Breast epithelium (tissue), 4 donors: ENCODE measurements around the gene LRRC4. TPM values are rescaled to one million over a fixed set of nuclear protein-coding genes. Genes with fewer than 3 reads are reported as not detected.

Experiments used
- DNase-seq, 2 donors: peaks; one replicate each; pipeline ENCODE4 v3.0.0-alpha.2; 2019; ENCODE audit warnings: low spot score in 2 of 2
- H3K27ac ChIP-seq, 2 donors: fragments of 200-600 bp; sonication (generic) in 1 of 2; one replicate each; pipeline ENCODE4 v1.5.1; 2016 to 2019; ENCODE audit warnings: mild to moderate bottlenecking in 1 of 2
- H3K27me3 ChIP-seq, 2 donors: fragments of 200-600 bp; sonication (generic) in 1 of 2; one replicate each; pipeline versions ENCODE4 v1.5.1 to v1.6.0; 2017 to 2019; ENCODE audit warnings: control low read depth in 1 of 2, mild to moderate bottlenecking in 1 of 2
- H3K36me3 ChIP-seq: fragments of 200-600 bp; one replicate; pipeline ENCODE4 v1.5.1; 2019
- H3K4me1 ChIP-seq, 2 donors: fragments of 200-600 bp; sonication (generic); one replicate each; pipeline ENCODE4 v1.5.1; 2016 to 2019; ENCODE audit warnings: control low read depth in 1 of 2
- H3K4me3 ChIP-seq, 3 donors: fragments of 200-600 bp; sonication (generic); 1 replicate in 2 of 3; 2 replicates in 1 of 3; pipeline ENCODE4 v1.5.1; 2016 to 2019; ENCODE audit warnings: mild to moderate bottlenecking in 3 of 3, moderate library complexity in 2 of 3
- H3K9me3 ChIP-seq, 2 donors: fragments of 200-600 bp; sonication (generic) in 1 of 2; one replicate each; pipeline ENCODE4 v1.5.1; 2016 to 2019; ENCODE audit warnings: control low read depth in 1 of 2
- POLR2A ChIP-seq: fragments of 450-650 bp; IDR thresholded peaks from one replicate; pipeline ENCODE4 v1.6.1; 2016; ENCODE audit warnings: antibody characterized with exemption, mild to moderate bottlenecking, moderate library complexity
- POLR2AphosphoS5 ChIP-seq, 3 donors: sonication (generic); formaldehyde crosslinking; IDR thresholded peaks; one replicate each; pipeline ENCODE4 v1.6.1; 2017; ENCODE audit warnings: antibody characterized with exemption in 3 of 3
- intact Hi-C: fragments of 100-400 bp; cut with DNase I; formaldehyde crosslinking; loops from one replicate; pipeline ENCODE4 v1.15.1; 2023; ENCODE audit warnings: low total_unique reads
- total RNA-seq, 3 donors: library from RNA; depleted of rRNA; stranded (reverse); fragments of >200 nt; gene quantifications; one replicate each; pipeline ENCODE4 v1.1.0, GENCODE V29; 2016
- TF ChIP-seq, protein P1 (sequence below), 3 donors: fragments of 450-650 bp; IDR thresholded peaks; one replicate each; pipeline ENCODE4 v1.5.1; 2016 to 2017; ENCODE audit warnings: antibody characterized with exemption in 3 of 3, mild to moderate bottlenecking in 3 of 3, moderate library complexity in 3 of 3

The LRRC4 gene
- total RNA-seq, 3 donors from 2014 or later, result 0.33 to 3.2 (median 1.6) TPM

- Histone ChIP-seq H3K4me1 (no peaks in the 10 kb centered on the region), H3K4me3 (no peak overlapping the region), H3K27ac (no peak overlapping the region), H3K36me3 (no peaks in the 10 kb centered on the region), H3K27me3 (no peaks in the 10 kb centered on the region), H3K9me3 (no peaks in the 10 kb centered on the region)
- DNase-seq, result no peak
- TF ChIP-seq, protein P1, sequence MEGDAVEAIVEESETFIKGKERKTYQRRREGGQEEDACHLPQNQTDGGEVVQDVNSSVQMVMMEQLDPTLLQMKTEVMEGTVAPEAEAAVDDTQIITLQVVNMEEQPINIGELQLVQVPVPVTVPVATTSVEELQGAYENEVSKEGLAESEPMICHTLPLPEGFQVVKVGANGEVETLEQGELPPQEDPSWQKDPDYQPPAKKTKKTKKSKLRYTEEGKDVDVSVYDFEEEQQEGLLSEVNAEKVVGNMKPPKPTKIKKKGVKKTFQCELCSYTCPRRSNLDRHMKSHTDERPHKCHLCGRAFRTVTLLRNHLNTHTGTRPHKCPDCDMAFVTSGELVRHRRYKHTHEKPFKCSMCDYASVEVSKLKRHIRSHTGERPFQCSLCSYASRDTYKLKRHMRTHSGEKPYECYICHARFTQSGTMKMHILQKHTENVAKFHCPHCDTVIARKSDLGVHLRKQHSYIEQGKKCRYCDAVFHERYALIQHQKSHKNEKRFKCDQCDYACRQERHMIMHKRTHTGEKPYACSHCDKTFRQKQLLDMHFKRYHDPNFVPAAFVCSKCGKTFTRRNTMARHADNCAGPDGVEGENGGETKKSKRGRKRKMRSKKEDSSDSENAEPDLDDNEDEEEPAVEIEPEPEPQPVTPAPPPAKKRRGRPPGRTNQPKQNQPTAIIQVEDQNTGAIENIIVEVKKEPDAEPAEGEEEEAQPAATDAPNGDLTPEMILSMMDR (IDR thresholded peaks at IDR 0.05), result no peak
- TF ChIP-seq POLR2AphosphoS5 (IDR thresholded peaks at IDR 0.05) (no peak), POLR2A (no peak)
- intact Hi-C loops, result no loop called here
Measured at GRCh38 chr7:128075242-128076095, 44.2 kb upstream of the LRRC4 start.

GRCh38 chr7:128074736-128075135 lies 43.5 kb upstream of the LRRC4 start:
- TF ChIP-seq POLR2A (no peak), POLR2AphosphoS5 (IDR thresholded peaks at IDR 0.05) (no peak)
- TF ChIP-seq, protein P1 (IDR thresholded peaks at IDR 0.05), result no peak
- Histone ChIP-seq H3K27me3 (no peaks in the 10 kb centered on the region), H3K27ac (no peak overlapping the region), H3K36me3 (no peaks in the 10 kb centered on the region), H3K9me3 (no peaks in the 10 kb centered on the region), H3K4me1 (no peaks in the 10 kb centered on the region), H3K4me3 (no peak overlapping the region)
- DNase-seq, result no peak
- intact Hi-C loops, result no loop called here

GRCh38 chr7:128074336-128074735 lies 43.1 kb upstream of the LRRC4 start:
- no peak for TF ChIP-seq POLR2A
- TF ChIP-seq POLR2AphosphoS5 (IDR thresholded peaks at IDR 0.05), result no peak
- TF ChIP-seq, protein P1 (IDR thresholded peaks at IDR 0.05), result no peak
- no peak for DNase-seq
- intact Hi-C loops, result no loop called here

GRCh38 chr7:128073671-128074310 lies 42.6 kb upstream of the LRRC4 start:
- H3K36me3 ChIP-seq, result no peaks in the 10 kb centered on the region
- no peak overlapping the region for H3K4me3 ChIP-seq
- DNase-seq, result no peak
- no peaks in the 10 kb centered on the region for H3K27me3 ChIP-seq
- intact Hi-C loops, result no loop called here
- H3K9me3 ChIP-seq, result no peaks in the 10 kb centered on the region
- no peak for TF ChIP-seq POLR2A
- no peak for TF ChIP-seq POLR2AphosphoS5 (IDR thresholded peaks at IDR 0.05)
- TF ChIP-seq, protein P1 (IDR thresholded peaks at IDR 0.05), result no peak
- H3K4me1 ChIP-seq, result no peaks in the 10 kb centered on the region
- H3K27ac ChIP-seq, result no peak overlapping the region

More at GRCh38 chr7:128074336-128074735, 43.1 kb upstream of the LRRC4 start:
- Histone ChIP-seq H3K36me3 (no peaks in the 10 kb centered on the region), H3K27ac (no peak overlapping the region), H3K9me3 (no peaks in the 10 kb centered on the region), H3K27me3 (no peaks in the 10 kb centered on the region), H3K4me3 (no peak overlapping the region), H3K4me1 (no peaks in the 10 kb centered on the region)

DNA sequence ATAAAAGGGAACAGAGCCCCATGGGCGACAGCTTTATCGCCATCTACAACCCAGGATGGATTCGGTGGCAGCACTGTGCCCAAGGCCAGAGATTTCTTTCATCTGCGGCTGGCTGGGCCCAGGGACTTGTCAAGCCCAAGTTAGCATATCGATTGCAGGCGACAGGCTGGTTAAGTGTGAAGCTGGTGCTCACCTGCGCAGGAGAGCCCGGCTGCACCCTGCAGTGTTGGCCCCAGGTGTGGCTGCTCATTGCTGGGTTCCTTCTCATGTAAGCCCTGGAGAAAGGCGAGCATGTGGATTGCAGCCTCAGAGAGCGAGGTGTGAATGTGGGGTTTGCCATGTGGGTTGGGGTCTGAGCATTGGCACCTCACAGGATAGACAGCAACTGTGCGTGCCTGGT lies 40.6 kb upstream of the LRRC4 start:
- no peak for DNase-seq
- TF ChIP-seq, protein P1 (IDR thresholded peaks at IDR 0.05), result no peak
- TF ChIP-seq POLR2AphosphoS5 (IDR thresholded peaks at IDR 0.05) (no peak), POLR2A (no peak)
- H3K4me3 ChIP-seq, result no peak overlapping the region

More for the DNA sequence above, 40.6 kb upstream of the LRRC4 start:
- H3K27ac ChIP-seq, result no peak overlapping the region
- intact Hi-C loops, result no loop called here
- H3K4me1 ChIP-seq, result no peaks in the 10 kb centered on the region
- H3K36me3 ChIP-seq, result no peaks in the 10 kb centered on the region
- no peaks in the 10 kb centered on the region for H3K9me3 ChIP-seq
- H3K27me3 ChIP-seq, result no peaks in the 10 kb centered on the region
